K562 (cell line): Measurements from ENCODE around the gene TUBA1A. TPM values are rescaled to one million over a fixed set of nuclear protein-coding genes. Genes with fewer than 3 reads are reported as not detected.

Source experiments
- ATAC-seq: fragments of 200-7000 bp; cut with Tn5 transposase; 3 replicates; pipeline ENCODE4 v1.9.1; 2020; ENCODE audit warnings: moderate library complexity
- BruUV-seq: library from RNA; stranded (reverse); fragments of 400-500 nt; replicated peaks from 2 replicates; lab custom pipeline; 2021; lab: Mats Ljungman, UMichigan
- CTCF ChIA-PET: fragments of 300-600 bp; formaldehyde crosslinking; extraction: SDS; loops from one replicate; lab custom pipeline; 2021; ENCODE audit warnings: low intra/inter-chr PET ratio; lab: Yijun Ruan, JAX
- POLR2A ChIA-PET: fragments of 300-600, 350-650 bp; sonication (Branson Sonifier 250); formaldehyde crosslinking; extraction: SDS; loops from one replicate; lab custom pipeline; 2021; ENCODE audit warnings: antibody characterized with exemption, inconsistent platforms; lab: Yijun Ruan, JAX
- DNase-seq, 4 experiments: peaks; one replicate each; pipeline versions ENCODE4 v3.0.0 to v3.0.0-alpha.2; 2011 to 2018; ENCODE audit warnings: low spot score in 3 of 4, mixed read lengths in 3 of 4; ENCODE audit errors: extremely low read depth in 1 of 4
- FAIRE-seq: peaks from 2 replicates; lab custom pipeline; 2011; peaks lifted over from hg19 to GRCh38; lab: Jason Lieb, UNC
- H2AFZ ChIP-seq: 2 replicates; pipeline ENCODE4 v1.6.0; 2011; ENCODE audit warnings: low read depth, low read length, control low read depth, inconsistent platforms
- H3K27ac ChIP-seq: fragments of 200-600 bp; 3 replicates; pipeline ENCODE4 v1.8.0; 2011; ENCODE audit warnings: low read depth, mild to moderate bottlenecking, control low read depth, inconsistent platforms, low read length, moderate library complexity, mixed read lengths; ENCODE audit errors: extremely low read depth
- H3K27me3 ChIP-seq, 2 experiments: fragments of 300-600 bp in 1 of 2; 2 replicates in 1 of 2; 3 replicates in 1 of 2; pipeline versions ENCODE4 v1.6.0 to v1.8.0; 2011; ENCODE audit warnings: inconsistent platforms in 2 of 2, low read length in 2 of 2, mild to moderate bottlenecking in 1 of 2, mixed read lengths in 1 of 2, moderate library complexity in 1 of 2; ENCODE audit not compliant: control insufficient read depth in 2 of 2, insufficient read depth in 2 of 2
- H3K36me3 ChIP-seq: fragments of 300-600 bp; 3 replicates; pipeline ENCODE4 v1.8.0; 2011; ENCODE audit warnings: mild to moderate bottlenecking, low read length, inconsistent platforms; ENCODE audit not compliant: control insufficient read depth, insufficient read depth
- H3K4me1 ChIP-seq, 2 experiments: fragments of 200-600 bp in 1 of 2; replicated peaks in 1 of 2; 2 replicates in 1 of 2; 3 replicates in 1 of 2; pipeline versions ENCODE4 v1.5.1 to v1.8.0; 2011; ENCODE audit warnings: inconsistent platforms in 2 of 2, low read length in 2 of 2, mild to moderate bottlenecking in 1 of 2, mixed read lengths in 1 of 2, moderate library complexity in 1 of 2; ENCODE audit not compliant: control insufficient read depth in 2 of 2, insufficient read depth in 2 of 2
- H3K4me2 ChIP-seq: 2 replicates; pipeline ENCODE4 v1.6.1; 2011; ENCODE audit warnings: low read length, control low read depth, inconsistent platforms, mixed read lengths; ENCODE audit not compliant: insufficient read depth
- H3K4me3 ChIP-seq: fragments of 200-600 bp; sonication (generic), shearing (Covaris generic); 2 replicates; pipeline ENCODE4 v1.5.1; 2016; ENCODE audit warnings: control low read depth, inconsistent platforms
- H3K79me2 ChIP-seq: fragments of 200-600 bp; 3 replicates; pipeline ENCODE4 v1.8.0; 2011; ENCODE audit warnings: low read length, inconsistent platforms; ENCODE audit not compliant: control insufficient read depth, insufficient read depth
- H3K9ac ChIP-seq, 2 experiments: 2 replicates each; pipeline versions ENCODE4 v1.6.0 to v1.6.1; 2011; ENCODE audit warnings: low read depth in 2 of 2, low read length in 2 of 2, control low read depth in 1 of 2, inconsistent platforms in 1 of 2, mild to moderate bottlenecking in 1 of 2, mixed read lengths in 1 of 2; ENCODE audit not compliant: insufficient read depth in 1 of 2
- H3K9me1 ChIP-seq: one replicate; pipeline ENCODE4 v1.6.0; 2011; ENCODE audit warnings: inconsistent platforms, mild to moderate bottlenecking, low read length, moderate library complexity; ENCODE audit not compliant: control insufficient read depth, insufficient read depth
- H3K9me3 ChIP-seq: replicated peaks from 2 replicates; pipeline ENCODE4 v1.5.1; 2011; ENCODE audit warnings: low read depth, low read length, inconsistent platforms; ENCODE audit not compliant: control insufficient read depth, insufficient read depth
- H4K20me1 ChIP-seq: replicated peaks from 2 replicates; pipeline ENCODE4 v1.6.1; 2011; ENCODE audit warnings: low read length, inconsistent platforms, mixed read lengths; ENCODE audit not compliant: control insufficient read depth, insufficient read depth
- ATF2 ChIP-seq: sonication (generic); formaldehyde crosslinking; IDR thresholded peaks from 2 replicates; pipeline ENCODE4 v1.8.1; 2022; ENCODE audit warnings: missing genetic modification reagents
- ATF6 ChIP-seq: sonication (generic); formaldehyde crosslinking; IDR thresholded peaks from 2 replicates; pipeline ENCODE4 v1.4.0; 2020; ENCODE audit warnings: mild to moderate bottlenecking, missing genetic modification reagents
- ATF7 ChIP-seq: fragments of 450-650 bp; IDR thresholded peaks from 2 replicates; pipeline ENCODE4 v1.7.1; 2014; ENCODE audit warnings: mild to moderate bottlenecking, moderate library complexity
- ILK ChIP-seq: fragments of 450-650 bp; IDR thresholded peaks from 2 replicates; pipeline ENCODE4 v1.6.1; 2016; ENCODE audit warnings: missing genetic modification characterization, low read depth, mild to moderate bottlenecking, missing compliant biosample characterization, moderate library complexity, borderline replicate concordance
- KAT2B ChIP-seq: IDR thresholded peaks from one replicate; pipeline ENCODE4 v1.6.1; 2012; ENCODE audit warnings: low read depth, mild to moderate bottlenecking, control low read depth, inconsistent platforms, low read length, moderate library complexity
- MEF2D ChIP-seq: conservative IDR thresholded peaks from 2 replicates; pipeline ENCODE4 v1.6.1; 2016; ENCODE audit warnings: low read depth, missing genetic modification characterization, missing compliant biosample characterization
- MEIS2 ChIP-seq: fragments of 450-650 bp; IDR thresholded peaks from 2 replicates; pipeline ENCODE4 v1.6.1; 2014; ENCODE audit warnings: mild to moderate bottlenecking; ENCODE audit not compliant: partially characterized antibody
- NUFIP1 ChIP-seq: fragments of 450-650 bp; IDR thresholded peaks from 2 replicates; pipeline ENCODE4 v1.6.1; 2018; ENCODE audit not compliant: partially characterized antibody
- PYGO2 ChIP-seq: fragments of 450-650 bp; IDR thresholded peaks from 2 replicates; pipeline ENCODE4 v1.6.1; 2016; ENCODE audit warnings: mild to moderate bottlenecking, missing genetic modification characterization, moderate library complexity, missing compliant biosample characterization
- RREB1 ChIP-seq: fragments of 250-450 bp; sonication (Bioruptor Pico); IDR thresholded peaks from 2 replicates; pipeline ENCODE4 v1.4.0; 2020
- SAFB ChIP-seq: fragments of 200-400 bp; formaldehyde crosslinking; IDR thresholded peaks from 2 replicates; pipeline ENCODE4 v1.6.1; 2017; ENCODE audit warnings: low read depth, low read length, borderline replicate concordance
- U2AF1 ChIP-seq: fragments of 200-400 bp; formaldehyde crosslinking; optimal IDR thresholded peaks from 2 replicates; pipeline ENCODE3; 2017; ENCODE audit warnings: mild to moderate bottlenecking, low read depth, low read length, moderate library complexity
- ZNF408 ChIP-seq: fragments of 250-450 bp; sonication (Bioruptor Pico); IDR thresholded peaks from 2 replicates; pipeline ENCODE4 v1.4.0; 2020; ENCODE audit warnings: low read depth, mild to moderate bottlenecking, moderate library complexity
- ZNF507 ChIP-seq: conservative IDR thresholded peaks from 2 replicates; pipeline ENCODE4 v1.6.1; 2017; ENCODE audit warnings: missing genetic modification characterization, missing compliant biosample characterization
- WGBS: fragments of 100-300 bp; shearing (Covaris generic); methylation state at CpG from one replicate; pipeline ENCODE4 v1.1.6; 2016; ENCODE audit warnings: low coverage, mixed read lengths; ENCODE audit not compliant: insufficient coverage; ENCODE audit errors: missing lambda C conversion rate; 5-methylcytosine and 5-hydroxymethylcytosine counted together
- in situ Hi-C: fragments of 300-500 bp; cut with MboI; formaldehyde crosslinking; loops from 4 replicates; pipeline ENCODE4 v1.15.0; 2018; ENCODE audit warnings: inconsistent platforms, mixed read lengths
- intact Hi-C: fragments of 100-400 bp; cut with micrococcal nuclease; formaldehyde crosslinking; loops from 2 replicates; pipeline ENCODE4 v1.14.2; 2022
- polyA plus RNA-seq, 8 experiments: library from polyadenylated mRNA; depleted of rRNA in 4 of 8; stranded (reverse) in 5 of 8; unstranded in 3 of 8; fragments of >200 nt; fragmentation: Nextera tagmentation in 2 of 8; fragmentation: Illumina TruSeq in 1 of 8; extraction: Ambion mirVana in 2 of 8; extraction: Trizol in 1 of 8; gene quantifications; 2 replicates each; pipeline versions ENCODE4 v1.2.1 to v1.2.3, GENCODE V29; 2011 to 2014; ENCODE audit warnings: inconsistent platforms in 1 of 8, missing spikeins in 1 of 8
- total RNA-seq, 7 experiments: library from RNA; depleted of rRNA in 6 of 7; stranded (reverse); fragments of >200 nt in 6 of 7; fragmentation: Illumina TruSeq in 2 of 7; extraction: Trizol in 2 of 7; gene quantifications; 2 replicates each; pipeline versions ENCODE4 v1.2.1 to v1.2.3, GENCODE V29; 2011 to 2021; ENCODE audit warnings: low replicate concordance in 1 of 7

TUBA1A gene
- total and polyA plus RNA-seq, 9 of the 15 experiments (the other 6 are each of a cell fraction or from before 2014, with no cell fraction given), result 7.4 to 45.1 (median 11.9) TPM

GRCh38 chr12:49230805-49231194 lies 41.9 kb upstream of the TUBA1A start:
- H2AFZ ChIP-seq, result no peak overlapping the region
- no peaks in the 10 kb centered on the region for H3K9me3 ChIP-seq
- DNase-seq (no peak), ATAC-seq (no peak), FAIRE-seq (no peak)
- no peak overlapping the region for H3K4me3 ChIP-seq
- 60% methylated on average over 3 of the region's 3 CpGs for WGBS
- H3K79me2 ChIP-seq, result no peaks in the 10 kb centered on the region; the same call in 1 of the 3 replicates
- ChIA-PET POLR2A (interaction anchor here (0.6 to 4.2 kb wide), 5 partner anchors 8 to 137 kb away, joined by 3 to 46 read pairs (median 13); partner anchors contain the start of genes TUBA1B and TUBA1C), CTCF (no interaction called here)
- H4K20me1 ChIP-seq, result 0 out of 2 replicates have a peak, but pooled peaks cover 2% of the 10 kb centered on the region
- in situ Hi-C loops (loop anchor here (5.0 kb wide), 2 partner anchors 88 to 168 kb away; partner anchors contain the start of gene KMT2D), intact Hi-C loops (loop anchor here (10.0 kb wide), 1 partner anchor 236 kb away; the partner anchor contains the start of gene DDN)
- no peak overlapping the region for H3K4me2 ChIP-seq
- H3K27me3 ChIP-seq, result no peaks in the 10 kb centered on the region
- no peak overlapping the region for H3K27ac ChIP-seq
- peaks cover 27 to 33% of the 10 kb centered on the region in 2 experiments for H3K4me1 ChIP-seq
- no peaks in the 10 kb centered on the region for H3K36me3 ChIP-seq
- no peaks in the 10 kb centered on the region for H3K9me1 ChIP-seq
- H3K9ac ChIP-seq, result no peak overlapping the region
- BruUV-seq, result no TSS peak
- TF ChIP-seq ZNF507 (tag) (no peak), ZNF408 (no peak), MEIS2 (no peak), ILK (tag) (no peak), ATF7 (no peak), ATF6 (CRISPR knock-in tag) (no peak), ATF2 (CRISPR knock-in tag) (no peak), PYGO2 (no peak), U2AF1 (no peak), SAFB (no peak), KAT2B (no peak), MEF2D (tag) (no peak), NUFIP1 (no peak), RREB1 (CRISPR knock-in tag) (no peak)
